MM.1S (cell line): ENCODE measurements around the gene KRTAP12-3.

Experiments
- EZH2 ChIP-seq: fragments of 300-600 bp; sonication (generic); optimal IDR thresholded peaks from 2 replicates; pipeline ENCODE3; 2017; ENCODE audit warnings: low read depth, mild to moderate bottlenecking, antibody characterized with exemption, low read length, mixed read lengths
- TF ChIP-seq, protein P1 (sequence below): fragments of 300-600 bp; sonication (generic); IDR thresholded peaks from 2 replicates; pipeline ENCODE4 v1.5.1; 2016; ENCODE audit warnings: antibody characterized with exemption, low read length, mixed read lengths

DNA sequence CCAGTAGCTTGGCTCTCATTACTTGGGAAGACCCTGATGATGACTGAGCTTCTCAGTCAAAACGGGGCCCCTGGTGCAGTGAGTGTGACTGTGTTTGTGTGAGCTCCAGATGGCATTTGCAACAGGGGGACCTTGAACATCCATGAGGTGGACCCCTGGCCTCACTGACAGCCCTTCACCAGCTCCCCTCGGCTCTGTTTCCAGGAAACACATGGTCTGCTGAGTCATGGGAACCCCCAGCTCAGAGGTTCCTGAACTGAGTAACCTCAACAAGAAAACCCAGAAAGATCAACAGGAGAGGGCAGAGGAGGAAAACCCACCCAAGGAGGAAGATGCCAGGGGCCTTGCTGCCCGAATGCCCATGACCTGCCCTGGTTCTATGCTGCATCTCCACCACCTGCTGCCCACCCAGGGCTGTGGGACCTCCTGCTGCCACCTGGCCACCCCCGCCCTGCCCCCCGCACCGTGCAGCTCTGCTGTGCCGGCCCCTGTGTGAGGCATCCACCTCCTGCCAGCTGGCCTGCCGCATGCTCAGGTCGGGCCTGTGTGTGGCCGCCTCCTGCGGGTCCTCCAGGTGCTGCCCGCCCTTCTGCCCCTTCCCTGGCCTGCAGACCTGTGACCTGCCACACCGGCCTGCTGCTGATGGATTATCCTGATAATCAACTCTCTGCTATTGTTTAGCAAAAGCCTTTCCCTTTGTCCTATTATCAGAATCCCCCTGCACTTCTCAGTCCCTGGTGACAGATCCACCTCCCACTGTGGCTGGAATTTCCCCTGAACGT, 28.5 kb downstream of the KRTAP12-3 start:
- TF ChIP-seq, protein P1, sequence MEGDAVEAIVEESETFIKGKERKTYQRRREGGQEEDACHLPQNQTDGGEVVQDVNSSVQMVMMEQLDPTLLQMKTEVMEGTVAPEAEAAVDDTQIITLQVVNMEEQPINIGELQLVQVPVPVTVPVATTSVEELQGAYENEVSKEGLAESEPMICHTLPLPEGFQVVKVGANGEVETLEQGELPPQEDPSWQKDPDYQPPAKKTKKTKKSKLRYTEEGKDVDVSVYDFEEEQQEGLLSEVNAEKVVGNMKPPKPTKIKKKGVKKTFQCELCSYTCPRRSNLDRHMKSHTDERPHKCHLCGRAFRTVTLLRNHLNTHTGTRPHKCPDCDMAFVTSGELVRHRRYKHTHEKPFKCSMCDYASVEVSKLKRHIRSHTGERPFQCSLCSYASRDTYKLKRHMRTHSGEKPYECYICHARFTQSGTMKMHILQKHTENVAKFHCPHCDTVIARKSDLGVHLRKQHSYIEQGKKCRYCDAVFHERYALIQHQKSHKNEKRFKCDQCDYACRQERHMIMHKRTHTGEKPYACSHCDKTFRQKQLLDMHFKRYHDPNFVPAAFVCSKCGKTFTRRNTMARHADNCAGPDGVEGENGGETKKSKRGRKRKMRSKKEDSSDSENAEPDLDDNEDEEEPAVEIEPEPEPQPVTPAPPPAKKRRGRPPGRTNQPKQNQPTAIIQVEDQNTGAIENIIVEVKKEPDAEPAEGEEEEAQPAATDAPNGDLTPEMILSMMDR, result no peak
- no peak for TF ChIP-seq EZH2
